Stimulated activated CD4-positive, alpha-beta T cell treated with anti-CD3 and anti-CD28 coated beads, Interleukin-2, amount 100 ng/mL, for 48 hours (primary cell): ENCODE results near the gene PCED1B.
"Not testable (repeated sequence)": the region's sequence is repeated elsewhere in the genome, so short reads cannot be mapped to it uniquely, and the experiment has no call there.

Source experiments
- DNase-seq, 2 donors: peaks; one replicate each; pipeline ENCODE4 v3.0.0-alpha.2; 2020

PCED1B gene

DNA sequence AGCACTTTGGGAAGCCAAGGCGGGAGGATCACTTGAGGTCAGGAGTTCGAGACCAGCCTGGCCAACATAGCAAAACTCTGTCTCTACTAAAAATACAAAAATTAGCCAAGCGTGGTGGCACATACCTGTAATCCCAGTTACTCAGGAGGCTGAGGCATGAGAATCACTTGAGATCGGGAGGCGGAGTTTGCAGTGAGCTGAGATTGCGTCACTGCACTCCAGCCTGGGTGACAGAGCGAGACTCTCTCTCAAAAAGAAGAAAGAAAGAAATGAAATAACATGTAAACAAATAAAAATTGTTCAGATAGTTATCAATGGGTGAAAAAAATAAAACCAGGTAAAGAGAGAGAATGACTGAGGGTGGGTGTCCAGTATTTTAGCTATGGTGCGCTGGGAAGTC is 200.3 kb downstream of the PCED1B start:
- not testable (repeated sequence) for DNase-seq

DNA sequence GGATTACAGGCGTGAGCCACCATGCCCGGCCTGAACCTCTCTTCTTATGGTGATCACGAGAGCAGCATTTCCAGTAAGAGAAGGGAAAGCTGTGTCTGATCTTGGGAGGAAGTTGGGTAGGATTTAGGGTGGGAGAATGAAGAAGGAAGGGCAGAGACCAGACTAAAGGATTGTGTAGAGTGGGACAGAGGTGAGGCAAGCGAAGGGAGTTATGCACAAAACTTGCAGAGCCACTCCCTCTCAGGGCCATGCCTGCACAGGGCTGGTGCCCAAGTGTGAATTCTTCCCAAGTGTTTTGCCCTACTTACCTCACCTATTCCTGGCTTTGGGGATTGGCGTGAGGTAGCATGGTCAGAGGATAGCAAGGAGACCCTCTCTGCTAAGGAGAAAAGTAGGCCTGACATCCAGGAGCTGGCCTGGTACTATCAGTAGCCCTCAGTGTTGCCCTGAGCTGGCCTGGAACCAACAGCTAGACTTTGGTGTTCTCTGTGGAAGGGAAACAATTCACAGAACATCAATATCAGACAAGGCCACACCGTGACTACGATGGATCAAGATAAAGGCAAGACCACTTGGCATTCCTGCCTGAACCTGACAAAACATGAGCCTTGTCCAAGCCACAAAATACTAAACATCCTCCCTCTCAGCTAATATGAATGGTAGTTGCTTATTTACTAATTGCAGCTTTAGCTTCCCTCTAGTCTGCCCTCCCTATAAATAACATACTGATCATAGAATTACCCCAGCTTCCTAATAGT is 201.3 kb downstream of the PCED1B start:
- DNase-seq, result no peak

- peak in 1 of 2 donors; percentile 21 for DNase-seq
Observed at GRCh38 chr12:47281667-47282171, 202.3 kb downstream of the PCED1B start.

- no peak for DNase-seq
Observed at GRCh38 chr12:47282206-47282605, 202.8 kb downstream of the PCED1B start.
